KOPT-K1 (cell line): ENCODE data around the gene RRP7A.
"Not testable (repeated sequence)": the region's sequence is repeated elsewhere in the genome, so short reads cannot be mapped to it uniquely, and the experiment has no call there.

Experiments
- H3K27ac ChIP-seq: fragments of 200-600 bp; sonication (generic); 2 replicates; pipeline ENCODE4 v1.5.1; 2016; ENCODE audit warnings: antibody characterized with exemption, mild to moderate bottlenecking, low read depth, low read length; ENCODE audit not compliant: poor library complexity, severe bottlenecking
- H3K36me3 ChIP-seq: fragments of 200-600 bp; sonication (generic); 2 replicates; pipeline ENCODE4 v1.5.1; 2017; ENCODE audit warnings: antibody characterized with exemption, mild to moderate bottlenecking, low read length, moderate library complexity; ENCODE audit not compliant: insufficient read depth
- H3K9me3 ChIP-seq: fragments of 200-600 bp; sonication (generic); 2 replicates; pipeline ENCODE4 v1.5.1; 2017; ENCODE audit warnings: antibody characterized with exemption, low read length, mild to moderate bottlenecking; ENCODE audit not compliant: insufficient read depth, poor library complexity, severe bottlenecking

Gene RRP7A

DNA sequence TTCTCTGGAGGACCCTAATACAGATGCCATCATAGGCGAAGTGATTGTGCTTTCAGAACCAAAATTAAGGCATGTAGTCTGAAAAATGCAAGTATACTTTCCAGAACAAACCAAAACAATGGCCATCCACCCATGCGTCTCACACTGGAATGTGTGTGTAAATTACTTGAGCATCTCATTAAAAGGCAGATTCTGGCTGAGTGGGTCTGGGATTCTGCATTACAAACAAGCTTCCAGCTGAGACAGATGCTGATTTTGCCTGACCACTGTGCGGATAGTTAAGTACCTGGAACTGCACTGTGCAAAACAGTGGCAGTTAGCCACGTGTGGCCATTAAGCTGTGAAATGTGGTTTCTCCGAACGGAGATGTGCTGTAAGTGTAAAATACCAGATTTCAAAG is 26.2 kb downstream of the RRP7A start:
- H3K9me3 ChIP-seq, result no peaks in the 10 kb centered on the region
- no peaks in the 10 kb centered on the region for H3K36me3 ChIP-seq
- no peak overlapping the region for H3K27ac ChIP-seq

DNA sequence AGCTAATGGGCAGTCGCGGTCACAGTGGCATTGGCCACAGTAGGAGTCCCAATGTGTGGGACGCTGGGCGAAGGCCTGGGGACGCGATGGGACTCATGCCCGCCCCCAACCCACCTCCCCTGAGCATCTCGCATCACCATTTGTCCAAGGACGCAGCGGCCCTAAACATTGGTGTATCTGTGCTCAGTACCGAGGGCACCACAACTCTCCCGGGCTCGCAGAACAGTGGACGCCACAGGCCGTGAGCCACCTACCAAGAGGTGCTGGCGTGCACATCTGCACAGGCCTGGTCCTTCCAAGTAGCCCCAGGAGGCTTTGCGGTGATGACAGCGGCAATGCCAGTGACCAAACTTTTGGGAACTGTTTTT is 27.3 kb downstream of the RRP7A start:
- Histone ChIP-seq H3K27ac (no peak overlapping the region), H3K36me3 (no peaks in the 10 kb centered on the region), H3K9me3 (no peaks in the 10 kb centered on the region)

DNA sequence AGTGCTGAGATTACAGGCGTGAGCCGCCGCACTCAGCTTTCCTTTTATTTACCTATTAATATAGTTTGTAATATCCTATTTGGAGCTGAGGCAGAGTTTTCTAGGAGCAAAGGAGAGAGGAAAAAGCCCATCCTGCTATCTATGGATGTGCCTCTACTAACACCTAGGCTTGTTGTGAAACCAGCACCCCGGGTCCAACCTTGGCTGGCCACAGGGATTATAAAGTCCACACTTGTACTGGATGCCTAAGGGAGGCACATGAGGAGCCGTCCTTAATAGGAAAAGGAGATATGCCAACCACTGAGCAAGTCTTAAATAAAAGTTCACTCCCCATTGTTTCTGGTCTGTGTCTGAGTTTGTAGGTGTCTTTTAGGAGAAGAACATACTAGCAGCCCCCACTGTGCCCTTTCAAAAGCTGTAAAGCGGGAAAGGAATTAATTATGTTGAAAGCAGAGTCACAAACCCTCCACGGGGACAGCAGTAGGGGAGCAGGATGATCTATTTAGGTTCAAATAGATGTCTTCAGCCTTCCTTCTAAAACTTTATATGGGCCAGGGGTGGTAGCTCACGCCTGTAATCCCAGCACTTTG is 29.3 kb downstream of the RRP7A start:
- no peak overlapping the region for H3K27ac ChIP-seq
- H3K36me3 ChIP-seq, result no peaks in the 10 kb centered on the region
- H3K9me3 ChIP-seq, result no peaks in the 10 kb centered on the region

DNA sequence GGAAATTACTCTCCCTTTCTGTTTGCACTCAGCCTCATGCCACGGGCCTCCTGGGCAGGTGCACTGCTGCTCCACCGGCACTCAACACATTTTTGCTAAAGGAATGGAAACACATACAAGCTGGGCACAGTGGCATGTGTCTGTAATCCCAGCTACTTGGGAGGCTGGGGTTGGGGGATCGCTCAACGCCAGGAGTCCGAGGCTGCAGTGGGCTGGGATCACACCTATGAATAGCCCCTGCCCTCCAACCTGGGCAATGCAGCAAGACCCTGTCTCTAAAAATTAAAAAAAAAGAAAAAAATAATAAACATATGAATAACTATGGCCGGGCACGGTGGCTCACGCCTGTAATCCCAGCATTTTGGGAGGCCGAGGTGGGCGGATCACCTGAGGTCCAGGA is 30.6 kb downstream of the RRP7A start:
- Histone ChIP-seq H3K9me3 (no peaks in the 10 kb centered on the region), H3K27ac (no peak overlapping the region)

DNA sequence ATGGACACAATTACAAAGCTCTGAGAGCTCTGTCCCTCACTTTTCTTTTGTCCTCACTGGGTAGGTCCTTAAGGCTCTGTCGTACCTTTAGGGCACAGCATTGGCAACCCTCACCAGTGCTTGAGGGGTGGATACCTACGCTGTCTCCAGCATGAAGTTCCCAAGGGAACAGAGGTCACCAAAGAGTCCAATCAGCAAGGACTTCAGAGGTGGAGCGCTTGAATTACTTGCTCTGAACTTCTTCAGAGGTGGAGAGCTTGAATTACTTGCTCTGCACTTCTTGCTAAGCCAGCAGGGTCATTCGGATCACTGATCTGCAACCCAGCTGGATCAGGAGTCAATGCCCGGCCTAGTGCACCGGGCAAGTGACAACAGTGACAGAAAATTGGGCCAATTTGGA is 35.1 kb downstream of the RRP7A start:
- Histone ChIP-seq H3K9me3 (no peaks in the 10 kb centered on the region), H3K27ac (no peak overlapping the region), H3K36me3 (no peaks in the 10 kb centered on the region)

More for the DNA sequence above, 30.6 kb downstream of the RRP7A start:
- H3K36me3 ChIP-seq, result no peaks in the 10 kb centered on the region

DNA sequence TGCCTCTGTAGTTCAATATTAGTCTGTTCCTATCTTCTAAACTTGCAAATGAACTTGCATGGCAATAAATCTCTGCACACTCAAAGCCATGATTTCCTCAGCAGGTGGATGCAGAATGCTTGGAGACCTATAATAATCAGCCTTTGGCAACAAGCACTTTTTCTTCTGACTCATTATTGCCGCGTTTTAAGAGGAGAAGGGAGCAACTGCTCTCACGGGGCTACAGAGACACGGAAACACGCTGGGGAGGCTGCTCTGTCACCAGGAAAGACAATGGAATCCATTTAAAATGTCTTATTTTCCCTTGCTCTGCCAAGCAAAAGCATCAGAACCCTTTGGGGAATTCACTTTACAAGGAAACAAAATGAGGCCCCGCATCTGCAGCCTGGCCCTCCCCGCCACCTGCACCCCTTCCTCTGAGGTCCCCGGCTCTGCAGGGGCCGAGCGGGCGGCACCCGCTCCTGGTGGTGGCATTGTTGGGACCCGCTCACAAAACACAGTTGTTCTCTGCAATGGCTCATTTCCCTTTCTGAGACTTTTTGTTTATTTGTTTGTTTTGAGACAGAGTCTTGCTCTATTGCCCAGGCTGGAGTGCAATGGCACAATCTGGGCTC is 35.9 kb downstream of the RRP7A start:
- not testable (repeated sequence) for H3K36me3 ChIP-seq, H3K9me3 ChIP-seq, H3K27ac ChIP-seq

DNA sequence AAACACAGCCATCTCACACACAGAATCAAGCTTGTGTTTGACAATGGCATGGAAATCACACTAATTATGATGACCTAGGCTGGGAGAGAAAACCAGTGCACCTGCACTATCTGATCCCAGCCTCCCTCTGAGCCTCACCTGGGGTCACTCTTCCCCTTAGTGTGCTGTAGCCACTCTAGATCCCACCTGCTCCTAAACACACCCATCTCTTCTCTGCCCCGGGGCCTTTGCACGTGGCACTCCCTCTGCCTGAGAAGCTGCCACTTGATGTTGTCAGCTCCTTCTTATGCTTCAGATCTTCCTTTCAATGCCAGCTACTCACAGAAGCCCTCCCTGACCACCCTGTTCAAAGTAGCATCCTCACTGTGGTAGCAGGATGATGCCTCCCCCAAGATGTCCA is 44.5 kb downstream of the RRP7A start:
- Histone ChIP-seq H3K27ac (no peak overlapping the region), H3K36me3 (no peaks in the 10 kb centered on the region), H3K9me3 (no peaks in the 10 kb centered on the region)

DNA sequence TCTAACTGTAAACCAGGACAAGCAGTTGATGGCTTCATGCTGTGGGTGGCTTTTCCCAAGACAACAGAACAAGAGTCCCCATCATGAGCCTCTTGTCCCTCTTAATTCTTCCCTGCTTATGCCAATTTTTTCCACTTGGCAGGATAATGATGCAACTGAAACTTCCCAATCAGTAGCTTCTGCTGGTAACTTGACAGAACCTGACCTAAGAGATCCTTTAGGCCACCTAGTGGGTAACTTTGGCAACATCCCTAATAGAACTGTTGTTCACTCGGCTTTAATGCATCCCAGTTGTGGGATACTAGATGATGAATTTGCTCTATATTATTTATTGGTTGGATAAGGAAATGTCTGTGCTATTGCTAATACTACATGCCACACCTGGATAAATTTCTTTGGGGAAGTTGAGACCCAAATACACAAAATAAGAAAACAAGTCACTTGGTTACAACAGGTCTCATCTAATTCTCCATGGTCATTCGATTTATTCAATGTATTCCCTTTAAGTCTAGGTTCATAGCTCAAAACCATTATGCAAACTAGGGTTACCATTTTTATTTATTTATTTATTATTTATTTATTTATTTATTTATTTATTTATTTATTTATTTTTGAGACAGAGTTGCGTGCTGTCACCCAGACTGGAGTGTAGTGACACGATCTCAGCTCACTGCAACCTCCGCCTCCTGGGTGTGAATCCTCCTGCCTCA is 46.0 kb downstream of the RRP7A start:
- no peaks in the 10 kb centered on the region for H3K36me3 ChIP-seq
- no peak overlapping the region for H3K27ac ChIP-seq
- no peaks in the 10 kb centered on the region for H3K9me3 ChIP-seq

DNA sequence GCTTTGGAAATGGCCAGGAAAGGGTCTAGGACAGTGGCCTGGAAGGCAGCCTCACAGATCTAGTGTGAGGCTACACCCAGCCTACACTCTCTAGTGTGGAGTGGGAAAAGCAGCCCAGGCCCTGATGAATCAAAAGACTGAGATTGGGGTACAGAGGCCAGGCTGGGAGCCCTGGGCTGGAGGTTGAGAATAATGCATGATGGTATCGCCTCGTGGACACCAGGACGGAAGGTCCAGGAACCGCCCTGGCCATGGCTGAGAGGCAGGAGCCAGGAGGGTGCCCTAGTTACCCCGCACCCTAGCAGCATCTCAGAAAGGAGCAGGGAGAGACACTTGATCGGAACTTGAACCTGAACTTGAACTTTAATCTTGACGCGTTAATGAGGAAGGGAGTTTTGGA is 46.9 kb downstream of the RRP7A start:
- H3K36me3 ChIP-seq, result no peaks in the 10 kb centered on the region
- no peak overlapping the region for H3K27ac ChIP-seq
- no peaks in the 10 kb centered on the region for H3K9me3 ChIP-seq

DNA sequence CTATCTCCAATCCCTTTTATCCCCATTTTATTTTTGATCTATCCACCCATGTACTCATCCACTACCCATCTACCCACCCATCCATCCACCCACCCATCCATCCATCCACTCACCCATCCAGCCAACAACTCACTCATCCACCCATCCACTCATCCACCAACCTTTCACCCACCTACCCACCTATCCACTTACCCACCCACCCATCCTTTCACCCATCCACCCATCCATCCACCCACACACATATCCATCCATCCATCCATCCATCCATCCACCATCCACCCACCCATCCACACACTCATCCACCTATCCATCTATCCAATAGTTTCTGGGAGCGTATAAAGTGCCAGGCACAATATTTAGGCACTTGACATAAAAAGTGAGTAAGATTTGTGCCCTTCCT is 48.2 kb downstream of the RRP7A start:
- Histone ChIP-seq H3K27ac (no peak overlapping the region), H3K36me3 (no peaks in the 10 kb centered on the region), H3K9me3 (no peaks in the 10 kb centered on the region)

DNA sequence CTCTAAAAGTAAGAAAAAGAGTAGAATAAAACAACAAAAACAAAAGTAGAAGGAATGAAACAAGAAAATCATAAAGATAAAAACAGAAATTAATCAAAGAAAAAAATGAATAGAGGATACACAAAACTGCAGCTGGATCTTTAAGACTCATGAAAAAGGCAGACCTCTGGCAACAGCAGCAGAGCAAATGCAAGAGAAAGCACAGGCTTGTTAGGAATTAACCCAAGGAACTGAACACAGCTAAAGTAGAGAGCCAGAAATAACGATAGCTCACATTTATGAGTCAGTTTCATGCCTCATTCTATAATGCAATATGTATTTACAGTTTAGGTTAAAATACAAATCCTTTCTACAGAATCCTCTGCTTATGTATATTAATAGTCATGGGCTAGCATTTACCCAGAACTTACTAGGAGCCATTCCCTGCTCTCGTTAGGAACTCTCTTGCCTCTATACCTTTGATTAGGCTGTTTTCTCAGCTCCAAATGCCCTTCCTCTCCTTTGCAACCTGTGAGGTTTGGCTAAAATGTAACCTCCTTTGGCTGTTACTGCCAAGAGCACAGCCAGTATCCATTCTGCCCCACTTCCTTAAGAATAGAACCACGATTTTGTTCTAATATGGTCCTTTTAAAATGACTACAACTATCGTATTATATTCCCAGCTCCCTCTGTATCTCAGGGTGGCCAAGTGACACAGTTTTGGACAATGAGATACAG is 49.1 kb downstream of the RRP7A start:
- H3K36me3 ChIP-seq, result no peaks in the 10 kb centered on the region
- H3K27ac ChIP-seq, result no peak overlapping the region
- no peaks in the 10 kb centered on the region for H3K9me3 ChIP-seq

DNA sequence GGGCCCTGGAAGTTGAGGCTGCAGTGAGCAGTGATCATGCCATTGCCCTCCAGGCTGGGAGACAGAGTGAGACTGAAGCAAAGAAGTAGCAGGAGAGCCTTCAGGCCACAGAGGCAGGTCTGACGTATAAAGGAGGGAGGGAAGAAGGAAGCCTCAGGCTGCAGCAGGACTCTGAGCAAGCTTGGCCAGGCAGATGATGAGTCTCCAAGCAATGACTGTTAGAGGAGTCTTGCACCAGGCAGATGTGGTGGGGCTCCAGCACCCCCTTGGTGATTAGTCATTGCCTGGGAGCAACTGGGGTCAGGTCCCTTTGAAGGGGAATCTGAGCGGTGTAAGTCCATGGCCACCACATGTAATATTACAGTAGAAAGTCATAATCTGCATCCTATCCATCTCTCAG is 50.8 kb downstream of the RRP7A start:
- Histone ChIP-seq H3K36me3 (no peaks in the 10 kb centered on the region), H3K27ac (no peak overlapping the region), H3K9me3 (no peaks in the 10 kb centered on the region)

DNA sequence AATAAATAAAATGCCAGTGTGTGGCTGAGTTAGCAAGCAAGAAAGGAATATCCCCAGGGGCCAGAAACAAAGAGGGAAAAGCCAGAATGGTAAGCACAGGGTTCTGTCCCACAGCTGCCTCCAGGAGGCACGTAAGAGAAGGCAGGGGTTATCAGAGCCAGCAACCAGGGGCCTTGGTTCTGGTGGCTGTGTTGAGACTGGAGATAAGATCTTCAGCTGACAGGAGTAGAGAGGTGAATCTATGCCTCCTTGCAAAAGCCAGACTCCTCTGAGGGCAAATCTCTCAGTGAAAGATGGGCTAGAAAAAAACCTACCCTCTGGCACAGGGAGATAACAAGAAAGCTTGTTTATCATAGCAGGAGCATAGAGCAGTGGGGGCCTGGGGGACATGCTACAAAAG is 57.6 kb downstream of the RRP7A start:
- Histone ChIP-seq H3K27ac (peak overlapping the region; percentile 15), H3K9me3 (no peaks in the 10 kb centered on the region), H3K36me3 (no peaks in the 10 kb centered on the region)

DNA sequence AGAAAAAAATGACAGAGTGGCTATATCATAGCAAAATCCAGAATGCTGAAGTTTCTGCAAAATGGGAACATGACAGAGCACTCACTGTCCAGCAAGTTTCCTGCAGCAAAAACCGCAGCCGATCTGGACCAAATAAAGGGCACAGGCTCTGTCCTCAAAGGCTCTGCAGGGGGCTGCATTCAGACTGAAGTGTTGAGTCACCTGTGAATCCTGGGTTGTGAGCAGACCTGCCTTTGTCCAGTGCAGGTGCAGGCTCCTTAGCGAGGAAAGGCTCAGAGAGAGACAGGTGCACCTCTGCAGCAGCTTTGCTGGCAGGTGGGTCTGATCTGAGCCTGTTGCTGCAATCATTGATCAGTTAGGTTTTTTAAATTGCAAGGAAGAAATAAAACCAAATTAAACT is 58.1 kb downstream of the RRP7A start:
- no peaks in the 10 kb centered on the region for H3K36me3 ChIP-seq
- no peaks in the 10 kb centered on the region for H3K9me3 ChIP-seq
- no peak overlapping the region for H3K27ac ChIP-seq
